SK-N-MC (cell line): Measurements from ENCODE around the gene EPB41L4A.

Experiments used
- EZH2 ChIP-seq: fragments of 200-600 bp; sonication (generic); IDR thresholded peaks from one replicate; pipeline ENCODE4 v1.6.1; 2017; ENCODE audit warnings: antibody characterized with exemption
- POLR2AphosphoS5 ChIP-seq: IDR thresholded peaks from 2 replicates; pipeline ENCODE4 v1.6.1; 2012; ENCODE audit warnings: mild to moderate bottlenecking, low read depth, low read length, borderline replicate concordance

- TF ChIP-seq POLR2AphosphoS5 (no peak), EZH2 (no peak)
These were observed 257.7 kb downstream of the EPB41L4A start for GRCh38 chr5:112161392-112161748.
